K562 (cell line): Measurements from ENCODE around the gene ITGB5. TPM values are rescaled to one million over a fixed set of nuclear protein-coding genes. Genes with fewer than 3 reads are reported as not detected.

ENCODE experiments used
- ATF4 ChIP-seq: fragments of 450-650 bp; formaldehyde crosslinking; IDR thresholded peaks from 2 replicates; pipeline ENCODE4 v1.4.0; 2022; ENCODE audit warnings: mild to moderate bottlenecking, moderate library complexity
- DNMT1 ChIP-seq: fragments of 450-650 bp; IDR thresholded peaks from 2 replicates; pipeline ENCODE4 v1.6.1; 2016; ENCODE audit warnings: antibody characterized with exemption, mild to moderate bottlenecking
- FUS ChIP-seq: fragments of 200-400 bp; formaldehyde crosslinking; optimal IDR thresholded peaks from 2 replicates; pipeline ENCODE3; 2017; ENCODE audit warnings: low read depth, low read length
- IRF2 ChIP-seq: sonication (generic); formaldehyde crosslinking; IDR thresholded peaks from 2 replicates; pipeline ENCODE4 v1.8.1; 2022; ENCODE audit warnings: mild to moderate bottlenecking, missing genetic modification reagents
- MAFF ChIP-seq: IDR thresholded peaks from 2 replicates; pipeline ENCODE4 v1.6.1; 2012; ENCODE audit warnings: low read length, improper control_type of control experiment
- MITF ChIP-seq: IDR thresholded peaks from 2 replicates; pipeline ENCODE4 v1.6.1; 2014; ENCODE audit warnings: antibody characterized with exemption
- NCOA4 ChIP-seq: fragments of 450-650 bp; IDR thresholded peaks from 2 replicates; pipeline ENCODE4 v1.6.1; 2018; ENCODE audit warnings: mild to moderate bottlenecking; ENCODE audit not compliant: partially characterized antibody
- POLR2H ChIP-seq: IDR thresholded peaks from 2 replicates; pipeline ENCODE4 v1.6.1; 2016; ENCODE audit warnings: missing genetic modification characterization, low read depth, mild to moderate bottlenecking, control low read depth, missing compliant biosample characterization, moderate library complexity
- SMARCB1 ChIP-seq: IDR thresholded peaks from 2 replicates; pipeline ENCODE4 v1.6.1; 2011; ENCODE audit warnings: improper control_type of control experiment, low read depth; ENCODE audit not compliant: insufficient read length
- TGIF2 ChIP-seq: sonication (generic); formaldehyde crosslinking; IDR thresholded peaks from 2 replicates; pipeline ENCODE4 v1.8.1; 2022; ENCODE audit warnings: mild to moderate bottlenecking, missing genetic modification reagents, moderate library complexity
- THAP7 ChIP-seq: fragments of 250-450 bp; sonication (Bioruptor Pico); IDR thresholded peaks from 2 replicates; pipeline ENCODE4 v1.5.0; 2021
- THRAP3 ChIP-seq: fragments of 450-650 bp; IDR thresholded peaks from 2 replicates; pipeline ENCODE4 v1.6.1; 2016; ENCODE audit warnings: mild to moderate bottlenecking, inconsistent platforms, borderline replicate concordance
- ZNF282 ChIP-seq: sonication (generic); formaldehyde crosslinking; IDR thresholded peaks from 2 replicates; pipeline ENCODE4 v1.8.1; 2023; ENCODE audit warnings: missing genetic modification reagents
- ZNF609 ChIP-seq: sonication (generic); formaldehyde crosslinking; IDR thresholded peaks from 2 replicates; pipeline ENCODE4 v1.8.1; 2023; ENCODE audit warnings: missing genetic modification reagents, mild to moderate bottlenecking, borderline replicate concordance
- polyA plus RNA-seq, 8 experiments: library from polyadenylated mRNA; depleted of rRNA in 4 of 8; stranded (reverse) in 5 of 8; unstranded in 3 of 8; fragments of >200 nt; fragmentation: Nextera tagmentation in 2 of 8; fragmentation: Illumina TruSeq in 1 of 8; extraction: Ambion mirVana in 2 of 8; extraction: Trizol in 1 of 8; gene quantifications; 2 replicates each; pipeline versions ENCODE4 v1.2.1 to v1.2.3, GENCODE V29; 2011 to 2014; ENCODE audit warnings: inconsistent platforms in 1 of 8, missing spikeins in 1 of 8
- total RNA-seq, 7 experiments: library from RNA; depleted of rRNA in 6 of 7; stranded (reverse); fragments of >200 nt in 6 of 7; fragmentation: Illumina TruSeq in 2 of 7; extraction: Trizol in 2 of 7; gene quantifications; 2 replicates each; pipeline versions ENCODE4 v1.2.1 to v1.2.3, GENCODE V29; 2011 to 2021; ENCODE audit warnings: low replicate concordance in 1 of 7
- TF ChIP-seq, protein P1 (sequence below): fragments of 450-650 bp; IDR thresholded peaks from 2 replicates; pipeline ENCODE4 v1.6.1; 2016

Gene ITGB5
- total and polyA plus RNA-seq, 9 of the 15 experiments (the other 6 are each of a cell fraction or from before 2014, with no cell fraction given), result 1.7 to 46.8 (median 9.9) TPM

GRCh38 chr3:124878561-124879336, 8.4 kb downstream of the ITGB5 start (continued):
- TF ChIP-seq MITF (no peak), ZNF609 (CRISPR knock-in tag) (no peak), IRF2 (CRISPR knock-in tag) (no peak), THRAP3 (no peak), NCOA4 (no peak), DNMT1 (no peak), MAFF (peak; percentile 49; the same call in 1 of the 2 replicates), SMARCB1 (no peak), ATF4 (no peak), THAP7 (CRISPR knock-in tag) (no peak), FUS (no peak), TGIF2 (no peak), ZNF282 (CRISPR knock-in tag) (no peak), POLR2H (no peak)
- TF ChIP-seq, protein P1, sequence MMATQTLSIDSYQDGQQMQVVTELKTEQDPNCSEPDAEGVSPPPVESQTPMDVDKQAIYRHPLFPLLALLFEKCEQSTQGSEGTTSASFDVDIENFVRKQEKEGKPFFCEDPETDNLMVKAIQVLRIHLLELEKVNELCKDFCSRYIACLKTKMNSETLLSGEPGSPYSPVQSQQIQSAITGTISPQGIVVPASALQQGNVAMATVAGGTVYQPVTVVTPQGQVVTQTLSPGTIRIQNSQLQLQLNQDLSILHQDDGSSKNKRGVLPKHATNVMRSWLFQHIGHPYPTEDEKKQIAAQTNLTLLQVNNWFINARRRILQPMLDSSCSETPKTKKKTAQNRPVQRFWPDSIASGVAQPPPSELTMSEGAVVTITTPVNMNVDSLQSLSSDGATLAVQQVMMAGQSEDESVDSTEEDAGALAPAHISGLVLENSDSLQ, result peak; percentile 87
